NCI-H1436 (cell line): ENCODE data around the gene ADAMTSL2.
A peak's percentile ranks its signal among the peaks of the same experiment; 100 is the strongest.

Source experiments
- DNase-seq: peaks from one replicate; lab custom pipeline; 2025; lab: John Stamatoyannopoulos, UW

Gene ADAMTSL2

DNA sequence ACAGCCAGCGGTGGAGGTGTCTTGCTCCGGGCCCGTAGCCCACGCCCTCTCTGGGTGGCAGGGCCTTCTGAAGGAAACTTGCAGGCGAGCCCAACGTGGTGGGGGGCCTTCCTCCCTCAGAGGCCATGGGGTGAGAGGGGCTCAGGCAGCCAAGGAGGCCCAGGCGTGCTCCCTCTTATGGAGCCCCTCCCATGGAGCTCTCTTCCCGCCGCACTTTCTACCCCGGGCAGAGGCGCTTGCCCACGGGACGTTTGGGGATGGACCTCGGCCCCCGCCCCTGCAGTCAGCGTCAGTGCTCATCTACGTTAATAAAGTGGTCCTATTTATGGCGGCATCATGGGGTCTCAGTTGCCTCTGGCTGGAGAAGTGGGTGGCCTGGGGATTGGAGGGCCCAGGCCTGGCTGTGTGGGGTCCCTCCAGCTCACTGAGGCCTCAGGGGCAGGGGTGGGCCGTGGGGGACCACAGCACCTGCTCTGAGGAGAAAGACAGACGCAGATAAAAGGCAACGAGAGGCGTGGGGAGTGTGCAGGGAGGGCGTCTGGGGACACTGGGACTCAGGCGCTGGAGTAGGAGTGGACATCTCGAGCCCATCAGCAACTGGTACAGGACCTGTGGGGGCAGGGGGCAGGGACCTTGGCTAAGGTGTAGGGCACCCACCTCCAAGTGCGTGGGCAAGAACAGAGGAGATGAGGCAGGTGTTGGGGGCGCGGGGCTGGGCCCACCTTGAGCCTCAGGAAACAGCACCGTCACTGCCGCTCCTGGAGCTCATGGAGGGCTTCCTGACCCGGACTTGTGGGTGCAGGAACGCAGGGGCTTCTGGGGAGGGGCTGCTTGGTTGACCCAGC is 40.9 kb downstream of the ADAMTSL2 start:
- no peak for DNase-seq

GRCh38 chr9:133576031-133576874 is 41.7 kb downstream of the ADAMTSL2 start:
- DNase-seq: no peak

GRCh38 chr9:133576875-133577736 is 42.6 kb downstream of the ADAMTSL2 start:
- DNase-seq: no peak

- DNase-seq: no peak
Measured at GRCh38 chr9:133577737-133578112, 43.2 kb downstream of the ADAMTSL2 start.

DNA sequence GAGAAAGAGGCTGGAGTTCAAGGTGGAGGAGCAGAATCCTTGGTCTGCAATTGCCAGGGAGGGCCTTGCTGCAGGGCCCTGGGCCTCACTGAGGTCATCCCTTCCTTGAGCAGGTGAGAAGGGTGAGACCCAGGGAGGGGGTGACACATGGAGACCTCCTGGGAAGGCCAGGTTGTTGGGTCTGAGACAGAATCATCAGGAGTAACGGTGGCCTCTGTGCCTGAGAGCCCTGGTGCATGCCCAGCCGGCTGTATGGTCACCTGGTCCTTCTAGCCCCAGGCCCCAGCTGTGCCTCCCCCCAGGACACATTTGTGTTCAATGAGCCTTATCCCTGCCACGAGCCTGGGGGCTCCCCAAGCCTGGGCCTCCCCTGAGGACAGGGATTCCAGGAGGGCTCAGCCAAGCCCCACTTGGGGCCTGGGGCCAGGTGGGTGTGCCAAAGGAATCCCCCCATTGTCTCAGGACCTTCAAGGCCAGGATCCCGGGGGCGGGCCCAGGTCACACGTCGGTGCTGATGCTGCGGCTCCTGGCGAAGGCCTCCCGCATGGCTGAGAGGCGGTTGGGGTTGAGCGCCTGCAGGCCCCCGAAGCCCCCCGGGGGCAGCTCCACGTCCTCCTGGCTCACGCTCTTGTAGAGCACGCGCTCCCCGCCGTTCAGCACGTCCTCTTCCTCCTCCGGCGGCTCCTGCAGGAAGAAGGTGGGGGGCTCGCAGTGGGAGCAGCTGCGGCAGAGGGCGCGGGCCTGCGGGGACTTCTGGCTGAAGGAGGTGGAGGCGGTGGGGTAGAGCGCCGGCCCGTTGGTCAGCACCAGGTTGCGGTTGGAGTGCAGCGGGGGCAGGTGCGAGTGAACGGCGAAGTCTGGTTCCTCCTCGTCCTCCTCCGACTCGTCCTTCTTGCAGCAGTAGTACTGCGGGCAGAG is 44.3 kb downstream of the ADAMTSL2 start:
- DNase-seq: no peak

DNA sequence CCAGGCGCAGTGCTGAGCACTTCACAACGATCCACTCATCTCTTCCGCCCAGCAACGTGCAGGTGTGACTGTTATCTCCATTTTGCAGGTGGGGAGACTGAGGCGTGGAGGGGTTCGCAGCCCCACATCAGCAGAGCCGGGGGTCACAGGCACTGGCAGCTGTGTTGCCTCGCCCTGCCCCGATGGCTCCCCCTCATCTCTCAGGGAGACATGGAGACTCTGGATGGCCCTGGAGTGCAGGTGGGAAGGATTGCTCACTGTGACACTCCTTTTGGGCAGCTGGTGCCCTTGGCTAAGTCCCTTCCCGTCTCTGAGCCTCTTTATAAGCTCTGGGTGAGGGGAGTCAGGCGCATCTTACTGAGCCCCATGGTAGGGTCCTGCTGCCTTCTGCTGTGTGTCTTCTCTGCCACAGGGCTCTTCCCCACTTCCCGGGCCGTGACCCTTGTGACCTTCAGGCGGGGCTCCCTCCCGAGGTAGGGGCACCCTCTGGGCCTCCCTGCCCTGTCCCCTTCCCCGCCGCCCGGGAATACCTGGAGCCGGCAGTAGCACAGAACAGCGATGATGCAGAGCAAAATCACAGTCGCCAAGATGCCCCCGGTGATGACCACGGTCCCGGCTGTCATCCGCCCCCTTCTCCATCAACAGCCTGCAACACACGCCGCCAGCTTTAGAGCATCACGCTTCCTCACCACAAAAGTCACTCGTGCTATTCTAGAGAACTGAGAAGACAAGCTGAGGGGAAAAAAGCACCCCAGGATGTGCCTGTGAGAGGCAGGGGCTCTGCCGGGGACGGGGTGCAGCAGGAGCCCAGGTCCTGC is 45.3 kb downstream of the ADAMTSL2 start:
- DNase-seq: no peak

GRCh38 chr9:133580419-133580738 is 45.9 kb downstream of the ADAMTSL2 start:
- DNase-seq: no peak

GRCh38 chr9:133581011-133581410 is 46.5 kb downstream of the ADAMTSL2 start:
- no peak for DNase-seq

GRCh38 chr9:133581513-133582343 is 47.2 kb downstream of the ADAMTSL2 start:
- no peak for DNase-seq

- no peak for DNase-seq
Measured at GRCh38 chr9:133582501-133583045, 48.1 kb downstream of the ADAMTSL2 start.

DNA sequence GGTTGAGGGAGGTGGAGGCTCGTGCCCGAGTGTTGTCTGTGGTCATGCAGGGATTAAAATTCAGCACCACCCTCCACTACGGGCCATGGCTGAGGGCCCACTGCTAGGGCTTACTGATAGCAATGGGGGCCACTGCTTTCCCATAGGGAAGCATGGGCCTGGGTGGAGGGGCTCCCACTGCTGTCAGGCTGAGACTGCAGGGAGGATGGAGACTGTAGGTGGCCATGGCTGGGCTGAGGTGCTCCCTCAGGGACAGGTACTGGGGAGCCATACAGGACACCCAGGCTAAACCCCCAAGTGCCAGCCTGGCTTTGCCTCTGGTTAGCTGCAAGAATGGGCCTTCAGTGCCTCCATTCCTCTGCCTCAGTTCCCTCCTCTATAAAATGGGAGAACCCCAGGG is 48.6 kb downstream of the ADAMTSL2 start:
- no peak for DNase-seq

GRCh38 chr9:133583586-133583985 is 49.1 kb downstream of the ADAMTSL2 start:
- DNase-seq: no peak

DNA sequence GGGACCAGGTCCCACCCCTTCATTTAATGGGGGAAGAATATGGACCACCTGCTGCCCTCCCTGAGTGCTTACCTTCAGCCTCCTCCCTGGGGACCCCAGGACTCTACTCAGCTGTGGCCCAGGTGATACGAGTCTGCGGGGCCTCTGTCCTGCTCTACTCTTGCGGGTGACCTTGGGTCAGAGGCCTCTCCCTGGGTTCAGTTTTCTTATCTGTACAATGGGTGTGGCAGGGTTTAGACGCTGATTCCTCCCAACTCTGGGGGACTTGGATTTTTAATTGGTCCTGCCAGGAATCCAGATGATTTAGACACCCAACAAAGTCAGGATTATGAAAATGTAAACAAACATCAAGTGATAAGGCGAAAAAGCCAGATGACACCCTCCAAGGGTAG is 49.7 kb downstream of the ADAMTSL2 start:
- DNase-seq: no peak

DNA sequence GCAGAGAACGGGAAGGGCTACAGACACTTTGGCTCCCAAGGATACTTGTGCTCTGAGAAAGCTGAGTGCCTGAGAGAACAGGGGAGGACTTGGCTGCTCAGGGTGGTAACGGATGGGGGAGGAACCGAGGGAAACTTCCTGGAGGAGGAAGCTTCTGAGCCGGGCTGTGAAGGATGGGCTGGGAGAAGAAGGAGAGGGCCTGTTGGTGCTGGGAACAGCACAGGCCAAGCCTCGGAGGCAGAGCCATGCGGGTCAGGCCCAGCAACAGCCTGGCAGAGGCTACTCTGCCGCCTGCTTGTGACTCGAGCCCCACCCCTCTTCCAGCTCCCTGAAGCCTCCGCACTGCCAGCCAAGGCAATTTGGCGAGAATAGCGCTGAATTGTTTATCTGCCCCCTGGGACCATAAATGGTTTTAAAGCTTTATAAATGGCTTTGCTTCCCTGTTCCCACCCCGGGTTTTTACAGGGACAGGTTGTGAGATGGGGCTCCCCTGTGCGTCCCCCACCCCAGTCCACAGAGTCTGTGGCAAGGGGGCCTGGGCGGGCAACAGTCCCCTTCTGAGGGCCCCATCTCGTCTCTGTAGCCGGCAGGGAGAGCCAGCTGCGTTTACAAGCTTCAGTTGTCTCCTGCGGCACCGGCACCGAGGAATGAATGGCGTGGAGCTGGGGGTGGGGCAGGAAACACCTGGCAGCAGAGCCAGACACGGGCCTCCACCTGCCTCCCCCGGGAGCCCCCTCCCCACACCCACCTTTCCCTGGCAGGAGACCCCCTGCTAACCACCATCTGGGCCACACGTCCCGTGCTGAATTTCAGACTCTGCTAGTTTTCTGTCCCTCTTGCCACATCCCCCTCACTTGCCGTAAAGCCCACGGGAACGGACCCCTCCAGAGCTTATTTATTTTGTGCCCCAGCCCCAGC is 50.3 kb downstream of the ADAMTSL2 start:
- peak; percentile 89 for DNase-seq

DNA sequence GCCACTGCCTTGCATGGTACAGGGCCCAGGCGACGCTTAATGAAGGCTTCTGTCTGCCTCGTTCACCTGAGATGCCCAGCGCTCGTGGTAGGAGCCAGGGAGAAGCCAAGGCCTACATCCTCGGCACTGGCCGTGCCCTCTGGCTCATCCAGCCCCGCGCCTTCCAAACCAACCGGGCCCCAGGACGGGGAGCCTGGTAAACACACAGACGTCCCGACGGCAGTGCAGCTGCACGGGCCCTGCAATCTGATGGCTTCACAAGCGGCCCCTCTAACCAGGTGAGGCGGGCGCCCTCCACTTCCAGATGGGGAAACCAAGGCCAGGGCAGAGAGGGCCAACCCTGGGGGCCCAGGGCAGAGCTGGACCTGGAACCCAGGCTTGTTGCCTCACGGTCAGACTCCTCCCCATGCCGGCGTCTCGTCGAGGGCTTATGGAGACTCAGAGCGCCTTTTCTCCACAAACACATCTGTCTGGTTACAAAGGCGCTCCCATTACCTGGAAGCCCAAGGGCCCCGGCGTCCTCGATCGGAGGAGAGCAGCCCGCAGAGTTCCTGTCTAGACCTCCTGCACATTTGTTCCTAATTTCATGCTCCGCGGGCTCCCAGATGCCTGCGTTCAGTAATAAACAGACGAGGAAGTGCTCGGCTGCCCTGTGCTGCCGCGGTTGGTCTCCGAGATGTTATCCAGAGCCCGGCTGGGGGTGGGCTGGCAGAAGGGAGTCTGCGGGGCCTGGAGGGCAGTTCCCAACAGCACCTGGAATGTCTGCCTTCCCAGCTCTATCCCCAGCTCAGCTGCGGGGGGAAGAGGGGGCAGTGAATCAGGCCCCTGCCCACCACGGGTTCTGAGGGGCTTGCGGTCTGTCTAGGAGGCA is 51.2 kb downstream of the ADAMTSL2 start:
- DNase-seq: no peak

DNA sequence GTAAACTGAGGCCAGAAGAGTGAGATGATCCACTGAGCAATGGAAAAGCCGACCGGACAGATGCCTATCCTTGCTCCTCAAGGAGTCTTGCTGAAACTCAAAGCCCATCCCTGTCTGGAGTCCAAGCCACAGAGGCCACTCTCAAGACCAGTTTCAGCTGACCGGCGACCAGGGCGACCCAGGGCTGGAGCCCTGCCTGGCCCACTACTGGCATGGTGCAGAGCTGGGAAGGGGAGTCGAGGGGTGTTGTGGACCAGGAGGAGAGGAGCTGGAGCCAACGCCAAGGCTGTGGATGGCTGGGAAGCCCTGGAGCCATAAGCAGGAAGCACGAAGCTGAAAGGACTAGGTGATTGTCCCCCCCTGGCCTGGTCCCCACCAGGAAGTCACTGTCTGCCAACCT is 52.5 kb downstream of the ADAMTSL2 start:
- no peak for DNase-seq

DNA sequence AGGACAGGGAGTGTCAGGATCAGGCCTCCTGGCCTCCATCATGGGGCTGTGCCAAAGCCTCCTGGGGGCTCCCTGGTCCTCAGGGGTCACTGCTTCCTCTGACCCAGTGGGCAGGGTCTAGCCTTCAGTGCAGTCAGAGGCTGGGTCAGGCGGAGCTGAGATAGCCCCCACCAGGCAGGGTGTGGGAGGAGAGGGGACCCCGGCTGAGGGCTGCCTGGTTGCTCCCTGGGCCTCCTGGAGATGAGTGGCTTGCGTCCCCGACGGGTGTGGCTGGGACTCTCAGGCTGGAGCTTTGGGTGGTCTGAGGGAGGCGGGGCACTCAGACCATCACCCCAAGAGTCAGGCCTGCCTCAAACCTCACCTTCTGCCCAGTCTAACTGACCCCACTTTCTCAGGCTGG is 53.0 kb downstream of the ADAMTSL2 start:
- no peak for DNase-seq
